Measurements from ENCODE around the gene STX7. TPM values are rescaled to one million over a fixed set of nuclear protein-coding genes. Genes with fewer than 3 reads are reported as not detected.

STX7 gene
- total and polyA plus RNA-seq, 10 donors = 14.4 to 114 (median 80.7) TPM

DNA sequence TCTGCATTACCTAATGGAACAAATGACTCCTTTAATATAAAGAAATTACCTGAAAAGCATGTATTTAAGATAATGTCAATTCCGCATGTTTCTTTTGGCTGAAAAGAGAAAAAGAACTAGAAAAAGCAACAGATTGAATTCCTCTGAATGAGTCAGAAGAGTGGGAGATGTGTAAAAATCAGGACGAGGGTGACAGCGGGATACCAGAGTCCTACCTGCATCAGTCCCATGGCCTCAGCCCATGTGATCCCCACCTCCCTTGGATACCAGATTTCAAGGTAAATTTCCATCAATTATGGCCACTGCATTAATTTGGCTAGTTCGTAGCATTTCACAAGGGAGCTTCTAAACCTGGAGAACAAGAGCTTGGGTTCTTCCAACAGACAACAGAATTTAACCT, 101.6 kb downstream of the STX7 start:
- TF ChIP-seq, protein P1, sequence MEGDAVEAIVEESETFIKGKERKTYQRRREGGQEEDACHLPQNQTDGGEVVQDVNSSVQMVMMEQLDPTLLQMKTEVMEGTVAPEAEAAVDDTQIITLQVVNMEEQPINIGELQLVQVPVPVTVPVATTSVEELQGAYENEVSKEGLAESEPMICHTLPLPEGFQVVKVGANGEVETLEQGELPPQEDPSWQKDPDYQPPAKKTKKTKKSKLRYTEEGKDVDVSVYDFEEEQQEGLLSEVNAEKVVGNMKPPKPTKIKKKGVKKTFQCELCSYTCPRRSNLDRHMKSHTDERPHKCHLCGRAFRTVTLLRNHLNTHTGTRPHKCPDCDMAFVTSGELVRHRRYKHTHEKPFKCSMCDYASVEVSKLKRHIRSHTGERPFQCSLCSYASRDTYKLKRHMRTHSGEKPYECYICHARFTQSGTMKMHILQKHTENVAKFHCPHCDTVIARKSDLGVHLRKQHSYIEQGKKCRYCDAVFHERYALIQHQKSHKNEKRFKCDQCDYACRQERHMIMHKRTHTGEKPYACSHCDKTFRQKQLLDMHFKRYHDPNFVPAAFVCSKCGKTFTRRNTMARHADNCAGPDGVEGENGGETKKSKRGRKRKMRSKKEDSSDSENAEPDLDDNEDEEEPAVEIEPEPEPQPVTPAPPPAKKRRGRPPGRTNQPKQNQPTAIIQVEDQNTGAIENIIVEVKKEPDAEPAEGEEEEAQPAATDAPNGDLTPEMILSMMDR (IDR thresholded peaks at IDR 0.05 in 8 of 11, conservative IDR thresholded peaks at IDR 0.05 in 3 of 11) = no peak
- no peak for TF ChIP-seq POLR2A (IDR thresholded peaks at IDR 0.05)
- no peak for TF ChIP-seq POLR2AphosphoS5 (IDR thresholded peaks at IDR 0.05)
- WGBS, 5 donors = 85 to 93% (median 90%) methylated on average over 4 of the region's 4 CpGs
- Histone ChIP-seq H3K4me1 (peaks cover 0 to 2% (median 0%) of the 10 kb centered on the region in 6 donors), H3K27ac (no peak overlapping the region), H3K9me3 (peaks cover 0 to 6% (median 0%) of the 10 kb centered on the region in 8 donors), H3K4me3 (no peak overlapping the region), H3K36me3 (no peaks in the 10 kb centered on the region), H3K27me3 (replicated peaks in 1 of 7) (peaks cover 0 to 7% (median 0%) of the 10 kb centered on the region in 7 donors)
- intact Hi-C loops (cut with DNase I; ENCODE audit: low total_unique reads) = no loop called here
- DNase-seq = no peak

DNA sequence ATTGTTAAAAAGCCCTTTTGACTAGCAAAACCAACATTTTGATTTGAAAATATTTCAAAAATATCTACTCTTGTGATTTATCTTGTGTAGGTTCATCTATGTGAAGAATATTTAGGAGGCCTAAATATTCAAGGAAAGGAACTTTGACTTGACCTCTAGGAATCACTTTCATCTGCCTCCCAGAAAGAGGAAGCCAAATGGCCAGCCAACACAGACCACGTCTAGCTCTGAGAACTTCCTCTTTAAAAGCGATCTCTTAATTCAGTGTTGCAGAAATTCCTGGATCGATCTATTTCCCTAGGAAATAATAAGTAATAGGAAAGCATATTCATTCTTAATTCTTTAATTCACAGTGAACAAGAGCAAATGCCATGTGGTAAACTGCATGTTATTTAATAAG, 102.1 kb downstream of the STX7 start:
- no peaks in the 10 kb centered on the region for H3K36me3 ChIP-seq
- 41 to 46% (median 44%) methylated on average over 3 of the region's 3 CpGs for WGBS, 5 donors
- peaks cover 0 to 2% (median 0%) of the 10 kb centered on the region in 8 donors for H3K9me3 ChIP-seq
- H3K27me3 ChIP-seq (replicated peaks in 1 of 7) = peaks cover 0 to 7% (median 0%) of the 10 kb centered on the region in 7 donors
- H3K27ac ChIP-seq = no peak overlapping the region
- no peak for DNase-seq
- TF ChIP-seq POLR2AphosphoS5 (IDR thresholded peaks at IDR 0.05) = no peak
- TF ChIP-seq POLR2A (IDR thresholded peaks at IDR 0.05) = no peak
- TF ChIP-seq, protein P1 (IDR thresholded peaks at IDR 0.05 in 8 of 11, conservative IDR thresholded peaks at IDR 0.05 in 3 of 11) = no peak
- intact Hi-C loops (cut with DNase I; ENCODE audit: low total_unique reads) = no loop called here
- peaks cover 0 to 2% (median 0%) of the 10 kb centered on the region in 6 donors for H3K4me1 ChIP-seq
- no peak overlapping the region for H3K4me3 ChIP-seq

DNA sequence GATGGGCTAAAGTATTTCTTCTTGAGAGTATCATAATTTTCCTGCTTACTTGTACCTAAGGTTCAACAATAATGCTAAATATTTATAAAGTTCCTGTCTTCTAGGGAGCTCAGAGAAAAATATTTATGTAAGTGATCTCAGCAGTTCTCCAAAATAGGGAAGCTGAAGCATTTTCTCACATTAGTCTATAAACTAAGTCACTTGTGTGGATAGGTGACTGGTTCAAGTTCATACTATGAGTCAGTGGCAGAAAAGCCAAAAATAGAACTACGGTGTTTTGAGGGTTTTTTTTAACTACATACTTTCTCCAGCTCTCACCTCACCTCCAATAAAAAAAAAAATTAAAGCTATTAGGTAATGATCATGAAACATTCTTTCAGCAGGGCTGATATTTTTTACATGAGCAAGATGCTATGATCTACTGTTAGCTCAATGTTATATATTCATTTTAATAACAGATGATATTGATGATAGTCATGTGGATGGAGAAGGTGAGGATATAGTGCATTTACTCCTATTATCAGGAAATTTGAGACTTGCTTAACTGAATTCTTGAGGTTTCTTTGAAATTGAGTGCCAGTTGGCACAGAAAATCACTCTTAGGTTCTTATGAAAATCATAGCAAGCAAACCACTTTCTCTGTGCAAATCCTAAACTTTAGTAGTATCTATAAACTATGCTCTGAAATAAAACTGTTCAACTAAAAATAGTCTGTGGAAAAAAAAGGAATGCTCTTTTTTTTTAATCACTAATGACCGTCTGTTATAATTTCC, 107.6 kb downstream of the STX7 start:
- intact Hi-C loops (cut with DNase I; ENCODE audit: low total_unique reads) = no loop called here
- no peaks in the 10 kb centered on the region for H3K9me3 ChIP-seq
- WGBS, 5 donors = 52 to 60% (median 57%) methylated on average over 2 of the region's 2 CpGs
- no peak for DNase-seq
- TF ChIP-seq POLR2AphosphoS5 (IDR thresholded peaks at IDR 0.05) (no peak), POLR2A (IDR thresholded peaks at IDR 0.05) (no peak)
- TF ChIP-seq, protein P1 (IDR thresholded peaks at IDR 0.05 in 8 of 11, conservative IDR thresholded peaks at IDR 0.05 in 3 of 11) = no peak
- H3K4me3 ChIP-seq = no peak overlapping the region
- H3K36me3 ChIP-seq = no peaks in the 10 kb centered on the region
- peaks cover 0 to 38% (median 19%) of the 10 kb centered on the region in 7 donors for H3K27me3 ChIP-seq (replicated peaks in 1 of 7)
- peaks cover 0 to 18% (median 12%) of the 10 kb centered on the region in 6 donors for H3K4me1 ChIP-seq
- no peak overlapping the region for H3K27ac ChIP-seq

DNA sequence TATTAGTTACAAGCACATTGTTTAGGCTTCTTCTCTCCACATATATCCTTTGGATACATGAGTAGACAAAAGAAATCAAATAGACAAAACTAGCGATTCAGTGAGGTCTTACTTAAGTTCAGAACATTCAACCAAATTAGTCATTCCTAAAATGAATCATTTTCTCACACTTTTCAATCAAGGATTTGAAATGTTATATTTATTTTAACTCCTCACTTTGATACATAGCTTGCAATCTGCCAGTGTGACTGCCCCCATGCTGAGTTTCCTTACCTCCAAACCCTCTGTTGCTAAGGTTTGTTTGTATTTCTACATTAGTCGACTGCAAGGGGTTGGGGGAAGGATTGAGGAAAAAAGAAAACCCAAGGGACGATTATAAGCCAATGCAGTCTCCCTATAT, 108.2 kb downstream of the STX7 start:
- peaks cover 0 to 44% (median 25%) of the 10 kb centered on the region in 7 donors for H3K27me3 ChIP-seq (replicated peaks in 1 of 7)
- TF ChIP-seq, protein P1 (IDR thresholded peaks at IDR 0.05 in 8 of 11, conservative IDR thresholded peaks at IDR 0.05 in 3 of 11) = no peak
- no peak for TF ChIP-seq POLR2AphosphoS5 (IDR thresholded peaks at IDR 0.05)
- no peak for TF ChIP-seq POLR2A (IDR thresholded peaks at IDR 0.05)
- 38 to 60% (median 48%) methylated on average over 3 of the region's 3 CpGs for WGBS, 5 donors

More for the DNA sequence above, 108.2 kb downstream of the STX7 start:
- Histone ChIP-seq H3K27ac (no peak overlapping the region), H3K4me1 (peaks cover 0 to 21% (median 12%) of the 10 kb centered on the region in 6 donors), H3K9me3 (no peaks in the 10 kb centered on the region), H3K36me3 (no peaks in the 10 kb centered on the region), H3K4me3 (no peak overlapping the region)
- intact Hi-C loops (cut with DNase I; ENCODE audit: low total_unique reads) = no loop called here
- no peak for DNase-seq
